Colon (tissue), 2 donors: Measurements from ENCODE around the gene CKLF.
"Not testable (repeated sequence)": the region's sequence is repeated elsewhere in the genome, so short reads cannot be mapped to it uniquely, and the experiment has no call there.

Experiments used
- FAIRE-seq: peaks from 2 replicates; lab custom pipeline; 2012; peaks lifted over from hg19 to GRCh38; lab: Jason Lieb, UNC
- donor health status: control.
- donor health status: control.

The CKLF gene

DNA sequence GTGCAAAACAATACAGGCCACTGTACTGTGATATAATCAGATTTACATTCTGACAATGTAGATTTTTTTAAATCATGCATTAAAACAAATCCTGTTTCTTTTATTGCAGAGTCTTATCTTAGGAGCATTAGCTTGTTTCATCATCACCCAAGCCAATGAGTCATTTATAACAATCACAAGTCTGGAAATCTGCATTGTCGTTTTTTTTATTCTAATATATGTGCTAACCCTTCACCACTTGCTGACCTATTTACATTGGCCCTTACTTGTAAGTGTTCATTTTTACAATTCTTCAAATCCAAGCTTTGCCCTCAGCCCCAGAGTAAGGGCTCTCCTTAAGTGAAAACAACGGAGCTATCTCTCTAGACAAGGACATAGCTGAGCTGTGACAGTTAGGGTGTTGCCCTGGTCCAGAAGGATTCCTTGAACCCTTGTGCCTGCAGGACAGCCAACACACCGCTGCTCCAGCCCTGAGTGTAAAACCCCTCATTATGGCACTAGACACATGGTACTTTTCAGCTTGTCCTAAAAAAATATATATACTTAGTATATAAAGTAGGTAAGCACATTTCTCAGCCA, 17.5 kb downstream of the CKLF start:
- FAIRE-seq = no peak

- no peak for FAIRE-seq
These were observed 20.0 kb downstream of the CKLF start for GRCh38 chr16:66572356-66572755.

- FAIRE-seq = no peak
These were observed 21.7 kb downstream of the CKLF start for GRCh38 chr16:66574081-66574480.

GRCh38 chr16:66574531-66574930, 22.2 kb downstream of the CKLF start:
- FAIRE-seq = no peak

DNA sequence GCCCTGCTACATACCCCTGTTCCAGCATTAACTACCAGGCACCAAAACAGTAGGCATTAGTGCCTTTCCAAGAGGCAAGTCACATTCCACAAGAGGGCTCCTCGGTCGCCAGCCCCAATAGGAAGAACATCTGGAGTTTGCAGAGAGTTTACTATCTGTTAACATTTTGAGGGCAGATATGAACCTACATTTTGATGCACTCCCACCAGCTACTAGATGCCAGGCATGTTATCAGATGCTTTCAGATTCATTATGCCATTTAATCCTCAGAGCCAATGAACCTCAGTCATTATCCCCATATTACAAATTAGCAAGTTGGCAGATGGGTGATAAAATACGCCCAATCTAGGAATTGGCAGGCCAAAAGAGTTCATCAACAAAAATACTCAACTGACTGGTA, 22.7 kb downstream of the CKLF start:
- no peak for FAIRE-seq

GRCh38 chr16:66576296-66576695, 23.9 kb downstream of the CKLF start:
- no peak for FAIRE-seq

DNA sequence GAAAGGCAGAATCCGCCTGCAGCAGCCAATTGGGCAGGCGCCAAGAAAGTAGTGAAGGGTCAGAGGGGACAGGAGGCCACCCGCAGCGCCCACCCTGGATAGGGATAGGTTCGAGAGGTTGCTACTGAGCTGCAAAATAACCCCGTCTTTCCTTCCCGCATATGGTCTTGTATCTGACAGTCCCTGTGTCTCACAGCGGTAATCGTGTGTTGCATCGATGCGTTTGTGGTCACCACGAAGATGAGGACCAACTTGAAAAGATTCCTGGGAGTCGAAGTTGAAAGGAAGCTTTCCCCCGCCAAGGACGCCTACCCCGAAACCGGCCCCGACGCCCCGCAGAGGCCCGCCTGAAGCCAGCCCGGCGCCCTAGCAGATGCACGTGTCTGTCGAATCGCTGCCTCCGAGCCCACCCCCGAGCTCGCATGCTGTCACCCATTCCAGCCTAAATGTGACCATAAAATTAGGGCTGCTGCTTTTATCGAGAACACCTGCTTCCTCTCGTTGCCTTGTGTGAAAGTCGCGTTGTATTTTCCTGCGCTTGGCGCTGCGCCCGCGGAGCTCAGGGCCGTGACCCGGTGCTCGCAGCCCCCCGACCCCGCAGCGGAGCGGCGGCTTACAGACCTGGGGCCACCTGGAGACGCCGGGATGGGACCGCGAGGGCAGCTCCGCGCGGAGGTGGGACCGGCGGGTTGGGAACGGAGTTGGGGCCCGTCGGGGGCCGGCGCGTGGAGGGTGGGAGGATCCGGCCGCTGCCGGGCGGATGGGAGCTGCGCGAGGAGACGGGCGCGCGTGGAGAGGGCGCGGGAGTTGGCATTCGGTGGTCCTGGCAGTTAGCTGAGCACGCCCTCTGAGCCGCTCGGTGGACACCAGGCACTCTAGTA, 26.5 kb downstream of the CKLF start, which contains the start of gene CMTM2:
Gene CMTM2, plus strand, starts transcription at position 813 of the 881 bp plus-strand sequence. CDS start 145 bp downstream, outside the sequence.
- FAIRE-seq = no peak

- no peak for FAIRE-seq
These were observed 28.3 kb downstream of the CKLF start for GRCh38 chr16:66580605-66581209.

DNA sequence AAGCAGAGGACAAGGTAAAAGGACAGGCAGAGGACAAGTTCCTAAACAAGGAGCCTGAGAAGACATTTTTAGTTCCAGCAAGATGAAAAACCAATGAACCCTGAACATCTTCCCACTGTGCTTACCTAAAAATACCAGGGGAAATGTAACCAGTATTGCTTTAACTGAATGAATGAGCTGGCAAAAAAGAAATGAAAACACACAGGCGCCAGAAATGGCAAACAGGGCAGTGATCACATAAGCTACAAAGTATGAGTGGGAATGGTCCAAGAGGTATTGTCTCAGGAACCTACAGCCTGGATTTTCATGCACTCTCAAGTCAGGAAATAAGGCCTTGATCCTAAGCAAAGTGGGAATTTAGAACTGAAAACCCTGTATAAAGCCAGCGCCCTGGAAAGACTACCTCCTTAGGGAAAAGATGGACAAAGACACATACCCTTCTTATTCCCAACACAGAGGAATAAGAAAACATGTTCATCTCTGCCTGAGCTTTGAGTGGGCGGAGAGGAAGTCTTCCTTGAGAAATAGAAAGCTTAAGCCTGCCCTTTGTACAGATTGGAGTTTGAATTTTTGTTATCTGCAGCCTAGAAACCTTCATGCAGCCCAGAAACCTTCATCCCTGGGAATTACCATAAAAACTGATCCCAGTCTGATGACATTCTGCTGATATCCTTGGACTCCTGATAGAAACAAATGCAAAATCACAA, 29.0 kb downstream of the CKLF start:
- FAIRE-seq = no peak

DNA sequence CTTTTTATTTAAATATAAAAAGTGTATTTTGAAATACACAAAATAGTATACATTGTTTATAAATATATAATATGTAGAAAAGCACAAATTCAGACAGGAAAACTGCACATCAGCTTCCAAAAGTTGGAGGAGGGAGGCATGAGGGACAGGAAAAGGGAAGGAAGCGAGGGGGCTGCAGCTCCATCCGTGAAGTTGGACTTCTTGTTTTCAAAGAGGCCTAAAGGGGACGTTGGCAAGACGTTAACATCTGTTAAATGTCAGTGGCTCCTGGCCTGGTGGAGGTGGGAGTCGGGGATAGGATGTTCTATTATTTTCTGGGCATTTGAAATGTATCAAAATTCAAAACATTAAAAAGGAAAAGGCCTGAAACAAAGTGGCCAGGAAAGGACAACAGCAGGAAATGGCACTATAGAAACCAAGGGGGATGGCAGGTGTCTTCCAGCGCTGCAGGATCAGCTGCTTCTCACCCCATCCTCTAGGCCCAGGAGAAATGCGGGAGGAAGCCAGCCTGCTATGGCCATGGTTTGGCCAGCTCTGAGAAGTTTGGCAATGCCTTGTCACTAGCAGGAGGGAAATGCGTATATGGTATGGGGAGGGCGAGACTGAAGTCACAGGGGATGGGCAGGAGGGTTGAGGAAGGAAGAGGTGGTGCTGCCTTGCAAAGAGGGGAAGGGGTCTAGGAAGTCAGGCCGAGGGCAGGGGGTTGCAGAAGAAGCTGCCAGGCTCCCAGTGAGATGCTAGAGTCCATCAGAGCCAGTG, 33.3 kb downstream of the CKLF start:
- no peak for FAIRE-seq

- no peak for FAIRE-seq
These were observed 35.7 kb downstream of the CKLF start for GRCh38 chr16:66587881-66588600.

DNA sequence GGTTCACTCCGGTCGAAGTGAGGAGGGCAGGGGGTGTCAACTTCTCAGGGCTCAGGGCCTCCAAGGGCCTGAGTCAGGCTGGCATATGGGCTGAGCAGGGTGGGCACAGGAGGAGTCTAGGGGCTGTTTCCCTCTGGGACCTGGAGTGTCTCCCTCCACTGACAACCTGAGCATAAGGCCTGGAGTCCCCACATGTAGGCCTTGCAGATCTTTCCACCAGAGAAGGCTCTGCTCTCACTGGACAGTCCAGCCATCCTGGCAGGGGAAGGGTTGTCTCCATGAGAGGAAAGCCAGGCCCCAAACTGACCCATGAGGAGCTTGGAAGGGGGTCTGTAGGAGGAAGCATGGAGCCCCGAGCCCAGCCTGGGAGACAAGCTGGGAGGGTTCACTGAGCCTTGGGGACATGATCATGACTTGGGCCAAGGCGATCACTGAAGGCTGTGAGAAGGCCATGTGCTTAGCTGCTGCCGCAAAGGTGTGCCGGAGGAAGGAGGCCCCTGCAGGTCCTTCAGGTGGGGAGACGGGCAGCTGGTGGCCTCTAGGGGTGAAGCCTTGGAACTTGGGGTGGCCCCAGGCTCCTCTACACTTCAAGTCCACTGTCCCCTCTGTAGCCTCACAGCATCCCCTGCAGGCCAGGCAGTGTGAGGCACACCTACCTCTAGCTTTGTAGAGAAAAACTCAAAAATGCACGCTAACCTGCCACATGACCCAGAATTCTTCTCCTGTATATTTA, 36.8 kb downstream of the CKLF start:
- FAIRE-seq = no peak

DNA sequence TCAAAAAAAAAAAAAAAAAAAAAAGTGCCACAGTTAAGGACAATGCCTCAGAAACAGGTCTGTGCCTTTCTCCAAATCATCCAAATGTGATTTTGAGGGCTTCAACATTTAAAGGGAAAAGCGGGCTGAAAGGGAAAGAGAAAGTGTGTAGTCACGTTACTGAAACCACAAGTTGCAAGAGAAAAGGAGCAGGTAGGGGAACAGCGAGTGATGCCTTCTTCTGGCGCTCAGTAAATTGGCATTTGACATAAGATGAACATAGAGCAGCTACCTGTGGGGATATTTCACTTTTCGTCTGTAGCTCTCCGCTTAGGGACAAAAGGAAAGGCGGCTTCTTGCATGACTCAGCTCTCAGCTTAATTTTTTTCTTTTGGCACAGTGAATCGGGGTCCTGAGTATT, 37.9 kb downstream of the CKLF start:
- FAIRE-seq = no peak

GRCh38 chr16:66591018-66591417, 38.6 kb downstream of the CKLF start:
- no peak for FAIRE-seq

GRCh38 chr16:66592241-66592640, 39.9 kb downstream of the CKLF start:
- FAIRE-seq = no peak

- FAIRE-seq = no peak
These were observed 40.4 kb downstream of the CKLF start for GRCh38 chr16:66592814-66593213.

DNA sequence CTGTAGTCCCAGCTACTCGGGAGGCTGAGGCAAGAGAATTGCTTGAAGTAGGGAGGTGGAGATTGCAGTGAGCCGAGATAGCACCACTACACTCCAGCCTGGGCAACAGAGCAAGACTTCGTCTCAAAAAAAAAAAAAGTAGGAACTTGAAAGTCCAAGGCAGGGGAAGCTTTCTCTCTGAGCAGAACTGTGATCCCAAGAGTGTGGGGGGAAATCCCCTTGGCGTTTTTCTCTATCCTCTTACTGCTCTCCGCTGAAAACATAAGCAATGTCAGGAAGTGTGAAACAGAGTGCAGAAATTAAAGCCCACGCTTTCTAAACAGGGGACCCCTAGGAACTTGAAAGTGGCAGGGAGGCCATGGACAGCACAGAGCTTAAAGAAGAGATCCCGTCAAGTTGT, 42.4 kb downstream of the CKLF start:
- FAIRE-seq = no peak

DNA sequence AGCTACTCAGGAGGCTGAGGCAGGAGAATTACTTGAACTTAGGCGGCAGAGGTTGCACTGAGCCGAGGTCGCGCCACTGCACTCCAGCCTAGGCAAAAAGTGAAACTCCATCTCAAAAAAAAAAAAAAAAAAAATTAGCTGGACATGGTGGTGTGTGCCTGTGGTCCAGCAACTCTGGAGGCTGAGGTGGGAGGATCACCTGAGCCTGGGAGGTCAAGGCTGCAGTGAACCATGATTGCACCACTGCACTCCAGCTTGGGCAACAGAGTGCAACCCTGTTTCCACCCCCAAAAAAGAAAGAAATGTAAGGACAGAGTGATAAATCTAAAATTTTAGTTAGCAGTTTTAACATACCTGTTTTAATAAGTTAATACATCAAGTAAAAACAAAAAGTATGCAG, 44.2 kb downstream of the CKLF start:
- FAIRE-seq = not testable (repeated sequence)

DNA sequence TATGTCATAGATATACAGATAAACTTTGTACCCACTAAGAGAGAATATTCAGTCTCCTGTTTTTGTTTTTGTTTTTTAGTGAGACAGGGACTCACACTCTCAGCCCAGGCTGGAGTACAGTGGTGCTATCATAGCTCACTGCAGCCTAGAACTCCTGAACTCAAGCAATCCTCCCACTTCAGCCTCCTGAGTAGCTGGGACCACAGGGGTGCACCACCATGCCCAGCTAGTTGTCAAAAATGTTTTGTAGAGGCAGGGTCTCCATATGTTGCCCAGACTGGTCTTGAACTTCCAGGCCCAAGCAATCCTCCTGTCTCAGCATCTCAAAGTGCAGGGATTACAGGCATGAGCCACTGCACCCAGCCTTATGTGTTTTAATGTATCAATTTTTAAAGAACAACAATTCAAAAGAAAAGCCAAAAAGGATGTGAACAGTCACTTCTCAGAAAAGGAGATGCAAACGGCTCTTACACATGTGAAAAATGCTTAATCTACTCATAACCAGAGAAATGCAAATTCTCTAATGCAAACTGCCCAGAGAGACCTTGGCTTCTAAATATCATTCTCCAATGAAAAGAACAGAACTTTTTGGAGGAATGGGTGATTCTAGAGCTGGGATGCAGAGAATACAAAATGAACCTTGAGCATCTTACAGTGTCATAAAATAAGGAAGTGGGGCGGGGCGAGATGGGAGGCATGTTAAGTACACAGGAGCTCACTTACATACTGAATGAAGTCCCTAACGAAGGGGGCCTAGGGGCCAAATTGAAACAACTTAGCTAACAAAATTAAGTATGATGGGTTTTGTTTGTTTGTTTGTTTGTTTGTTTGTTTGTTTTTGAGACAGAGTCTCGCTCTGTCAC, 44.8 kb downstream of the CKLF start:
- FAIRE-seq = no peak

DNA sequence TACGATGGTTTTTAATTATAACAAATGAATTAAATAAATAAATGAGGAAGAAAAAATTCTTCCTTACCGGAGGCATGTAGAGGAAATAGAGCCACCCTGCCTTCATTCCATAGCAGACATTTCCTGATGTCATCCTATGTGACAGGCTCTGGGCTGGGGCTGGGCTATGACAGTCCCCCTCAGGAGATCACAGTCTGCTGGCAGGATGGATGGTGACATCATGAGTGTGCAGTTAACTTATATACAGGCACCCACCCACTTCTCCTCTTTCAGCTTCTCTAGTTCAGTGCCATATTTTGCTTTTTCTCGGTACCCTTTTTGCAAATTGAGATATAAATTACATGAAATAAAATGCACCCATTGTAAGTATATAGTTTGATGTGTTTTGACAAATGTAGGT, 45.7 kb downstream of the CKLF start:
- FAIRE-seq = no peak
